AG04449 (cell line): Measurements from ENCODE around the gene GRM1.

Experiments
- CTCF ChIA-PET: fragments of 350-600 bp; formaldehyde crosslinking; extraction: SDS; loops from one replicate; lab custom pipeline; 2021; ENCODE audit warnings: antibody characterized with exemption; lab: Yijun Ruan, JAX
- POLR2A ChIA-PET: fragments of 400-600, 350-600 bp; formaldehyde crosslinking; extraction: SDS; loops from one replicate; lab custom pipeline; 2020; ENCODE audit warnings: antibody characterized with exemption, inconsistent platforms; lab: Yijun Ruan, JAX
- DNase-seq: peaks from one replicate; pipeline ENCODE4 v3.0.0-alpha.2; 2010; ENCODE audit warnings: low read depth, low spot score
- H3K4me3 ChIP-seq: 2 replicates; pipeline ENCODE4 v1.5.1; 2011; ENCODE audit warnings: low read depth, mild to moderate bottlenecking, control low read depth, low read length
- CTCF ChIP-seq: IDR thresholded peaks from one replicate; pipeline ENCODE4 v1.5.1; 2011; ENCODE audit warnings: mild to moderate bottlenecking, moderate library complexity, low read length, control low read depth, inconsistent platforms; ENCODE audit not compliant: insufficient read depth; ENCODE audit errors: missing control alignments

Gene GRM1

DNA sequence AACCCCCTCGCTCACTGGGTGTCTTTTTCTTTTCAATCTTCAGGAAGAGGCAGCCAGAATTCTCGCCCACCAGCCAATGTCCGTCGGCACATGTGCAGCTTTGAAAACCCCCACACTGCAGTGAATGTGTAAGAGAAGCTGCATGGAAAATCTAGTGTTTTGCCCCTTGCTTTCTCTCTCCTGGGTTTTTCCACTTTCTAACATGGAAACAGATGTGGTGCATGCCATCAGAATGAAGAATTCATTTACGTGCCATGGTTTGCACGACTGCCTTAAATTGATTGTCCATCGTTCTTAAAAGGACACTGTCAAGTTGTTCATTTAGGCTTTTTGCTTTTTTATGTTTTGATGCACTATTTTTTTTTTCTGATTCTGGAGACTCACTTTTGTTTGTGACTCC lies 397.7 kb downstream of the GRM1 start:
- no peak for DNase-seq
- CTCF ChIA-PET = no interaction called here
- no peak overlapping the region for H3K4me3 ChIP-seq
- POLR2A ChIA-PET = no interaction called here
- no peak for TF ChIP-seq CTCF

DNA sequence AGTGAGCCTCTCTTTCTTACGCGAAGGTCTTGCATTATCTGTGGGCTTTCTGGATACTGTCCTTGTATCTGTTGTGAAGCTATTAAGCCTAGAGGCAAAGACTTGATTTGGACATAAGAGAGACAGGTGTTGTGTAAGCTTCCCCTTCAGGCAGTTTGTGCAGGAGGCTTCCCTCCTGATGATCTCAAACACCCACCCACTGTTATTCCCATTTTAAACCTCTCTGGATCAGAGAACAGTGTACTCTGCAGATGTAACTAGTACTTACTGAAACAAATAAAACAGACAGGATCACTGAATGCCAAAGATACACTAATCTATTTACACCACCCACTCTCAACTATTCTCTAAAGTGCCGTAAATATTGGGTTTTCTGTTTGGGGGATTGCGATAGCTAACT lies 401.0 kb downstream of the GRM1 start:
- POLR2A ChIA-PET = no interaction called here
- TF ChIP-seq CTCF = no peak
- CTCF ChIA-PET = no interaction called here
- DNase-seq = no peak
- H3K4me3 ChIP-seq = no peak overlapping the region

GRCh38 chr6:146433881-146434731 lies 405.2 kb downstream of the GRM1 start:
- POLR2A ChIA-PET = no interaction called here
- CTCF ChIA-PET = no interaction called here
- peak overlapping the region; percentile 26 for H3K4me3 ChIP-seq
- TF ChIP-seq CTCF = no peak
- no peak for DNase-seq

DNA sequence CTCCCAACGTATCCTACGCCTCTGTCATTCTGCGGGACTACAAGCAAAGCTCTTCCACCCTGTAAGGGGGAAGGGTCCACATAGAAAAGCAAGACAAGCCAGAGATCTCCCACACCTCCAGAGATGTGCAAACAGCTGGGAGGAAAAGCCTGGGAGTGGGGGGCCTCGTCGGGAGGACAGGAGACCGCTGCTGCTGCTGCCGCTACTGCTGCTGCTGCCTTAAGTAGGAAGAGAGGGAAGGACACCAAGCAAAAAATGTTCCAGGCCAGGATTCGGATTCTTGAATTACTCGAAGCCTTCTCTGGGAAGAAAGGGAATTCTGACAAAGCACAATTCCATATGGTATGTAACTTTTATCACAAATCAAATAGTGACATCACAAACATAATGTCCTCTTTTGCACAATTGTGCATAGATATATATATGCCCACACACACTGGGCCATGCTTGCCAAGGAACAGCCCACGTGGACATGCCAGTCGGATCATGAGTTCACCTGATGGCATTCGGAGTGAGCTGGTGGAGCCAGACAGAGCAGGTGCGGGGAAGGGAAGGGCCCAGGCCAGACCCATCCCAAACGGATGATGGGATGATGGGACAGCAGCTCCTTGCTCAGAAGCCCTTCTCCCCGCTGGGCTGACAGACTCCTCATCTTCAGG lies 406.0 kb downstream of the GRM1 start:
- ChIA-PET POLR2A (no interaction called here), CTCF (no interaction called here)
- DNase-seq = no peak
- H3K4me3 ChIP-seq = peak overlapping the region; percentile 26
- TF ChIP-seq CTCF = no peak

GRCh38 chr6:146441907-146442306 lies 413.0 kb downstream of the GRM1 start:
- H3K4me3 ChIP-seq = no peak overlapping the region
- CTCF ChIA-PET = no interaction called here
- POLR2A ChIA-PET = no interaction called here
- no peak for DNase-seq
- no peak for TF ChIP-seq CTCF

DNA sequence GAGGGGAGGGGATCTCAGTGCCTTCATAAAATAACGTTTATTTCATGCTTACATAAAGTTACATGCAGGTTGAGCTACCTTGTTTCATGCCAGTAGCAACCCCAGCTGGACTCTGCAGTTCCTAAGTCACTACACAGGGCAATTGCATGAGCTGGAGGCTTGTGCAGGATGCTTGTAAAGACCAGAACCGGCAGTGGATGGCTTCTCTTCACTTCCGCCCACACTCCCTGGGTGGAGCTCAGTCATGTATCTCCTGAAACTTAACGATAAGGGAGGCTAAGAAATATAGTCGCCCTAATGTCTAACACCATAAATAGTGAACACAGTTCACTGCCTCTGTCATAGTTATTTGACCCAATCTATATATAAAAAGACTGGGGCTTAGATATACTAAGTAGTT lies 415.3 kb downstream of the GRM1 start:
- ChIA-PET POLR2A (no interaction called here), CTCF (no interaction called here)
- no peak for DNase-seq
- no peak overlapping the region for H3K4me3 ChIP-seq
- no peak for TF ChIP-seq CTCF
